Measurements from ENCODE around the gene GRM7.

DNA sequence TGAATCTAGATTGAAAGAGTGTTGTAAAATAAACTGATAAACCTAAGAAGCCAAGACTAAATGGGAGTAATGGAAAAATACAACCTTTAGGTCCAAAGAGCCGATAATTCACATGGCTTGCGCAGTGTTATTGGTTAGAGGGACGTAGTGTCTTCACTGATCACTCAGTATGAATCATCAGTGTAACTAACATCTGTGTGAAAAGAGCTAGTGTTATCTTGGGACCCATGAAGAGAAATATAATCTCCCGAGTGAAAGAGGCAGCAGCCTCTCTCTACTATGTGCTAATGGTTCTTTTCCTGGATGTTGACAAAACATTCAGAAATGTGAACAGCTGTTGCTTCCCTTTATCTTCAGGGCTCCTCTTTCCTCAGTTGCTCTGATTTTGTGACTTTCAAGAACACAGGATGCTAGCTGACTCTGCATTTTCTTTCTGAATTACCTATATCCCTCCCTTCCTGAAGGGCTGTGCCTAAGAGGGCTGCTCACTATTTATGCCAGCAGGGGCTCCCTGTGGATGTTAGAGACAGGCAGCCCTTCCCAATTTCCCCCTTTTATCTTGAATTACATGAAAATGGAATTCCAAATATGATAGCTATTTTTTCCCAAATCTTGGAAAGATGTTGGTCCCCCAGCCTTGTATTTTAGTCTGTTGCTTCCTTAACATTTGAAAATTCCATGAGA lies 128.8 kb downstream of the GRM7 start:
- no peak for TF ChIP-seq POLR2A (IDR thresholded peaks at IDR 0.05; ENCODE audit: low read depth, low read length)
- TF ChIP-seq CTCF (conservative IDR thresholded peaks at IDR 0.05; ENCODE audit: low read depth, low read length): no peak
- TF ChIP-seq MAZ (IDR thresholded peaks at IDR 0.05; ENCODE audit: borderline replicate concordance, low read depth, low read length): no peak
- no peak for TF ChIP-seq CHD1 (IDR thresholded peaks at IDR 0.05; ENCODE audit: low read depth, low read length)
- no peak for TF ChIP-seq MAFK (IDR thresholded peaks at IDR 0.05; ENCODE audit: low read depth, low read length)
- no peak for TF ChIP-seq RFX5 (IDR thresholded peaks at IDR 0.05; ENCODE audit: low read depth, low read length)
- TF ChIP-seq, protein P1, sequence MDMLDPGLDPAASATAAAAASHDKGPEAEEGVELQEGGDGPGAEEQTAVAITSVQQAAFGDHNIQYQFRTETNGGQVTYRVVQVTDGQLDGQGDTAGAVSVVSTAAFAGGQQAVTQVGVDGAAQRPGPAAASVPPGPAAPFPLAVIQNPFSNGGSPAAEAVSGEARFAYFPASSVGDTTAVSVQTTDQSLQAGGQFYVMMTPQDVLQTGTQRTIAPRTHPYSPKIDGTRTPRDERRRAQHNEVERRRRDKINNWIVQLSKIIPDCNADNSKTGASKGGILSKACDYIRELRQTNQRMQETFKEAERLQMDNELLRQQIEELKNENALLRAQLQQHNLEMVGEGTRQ (IDR thresholded peaks at IDR 0.05; ENCODE audit: low read depth, low read length): no peak
- TF ChIP-seq SMC3 (IDR thresholded peaks at IDR 0.05; ENCODE audit: low read depth, low read length): no peak
- no peak for TF ChIP-seq MXI1 (IDR thresholded peaks at IDR 0.05; ENCODE audit: borderline replicate concordance, low read depth, low read length)
- TF ChIP-seq RAD21 (IDR thresholded peaks at IDR 0.05; ENCODE audit: low read length): no peak
- no peak for TF ChIP-seq RCOR1 (IDR thresholded peaks at IDR 0.05; ENCODE audit: insufficient replicate concordance, low read length)
- no peak for TF ChIP-seq BHLHE40 (IDR thresholded peaks at IDR 0.05; ENCODE audit: low read depth, low read length)

Data from IMR-90 (cell line).